ENCODE results near the gene ABHD11. TPM values are rescaled to one million over a fixed set of nuclear protein-coding genes. Genes with fewer than 3 reads are reported as not detected.

ABHD11 gene
- total and polyA plus RNA-seq, 11 donors, result 17.9 to 36.9 (median 25.0) TPM

DNA sequence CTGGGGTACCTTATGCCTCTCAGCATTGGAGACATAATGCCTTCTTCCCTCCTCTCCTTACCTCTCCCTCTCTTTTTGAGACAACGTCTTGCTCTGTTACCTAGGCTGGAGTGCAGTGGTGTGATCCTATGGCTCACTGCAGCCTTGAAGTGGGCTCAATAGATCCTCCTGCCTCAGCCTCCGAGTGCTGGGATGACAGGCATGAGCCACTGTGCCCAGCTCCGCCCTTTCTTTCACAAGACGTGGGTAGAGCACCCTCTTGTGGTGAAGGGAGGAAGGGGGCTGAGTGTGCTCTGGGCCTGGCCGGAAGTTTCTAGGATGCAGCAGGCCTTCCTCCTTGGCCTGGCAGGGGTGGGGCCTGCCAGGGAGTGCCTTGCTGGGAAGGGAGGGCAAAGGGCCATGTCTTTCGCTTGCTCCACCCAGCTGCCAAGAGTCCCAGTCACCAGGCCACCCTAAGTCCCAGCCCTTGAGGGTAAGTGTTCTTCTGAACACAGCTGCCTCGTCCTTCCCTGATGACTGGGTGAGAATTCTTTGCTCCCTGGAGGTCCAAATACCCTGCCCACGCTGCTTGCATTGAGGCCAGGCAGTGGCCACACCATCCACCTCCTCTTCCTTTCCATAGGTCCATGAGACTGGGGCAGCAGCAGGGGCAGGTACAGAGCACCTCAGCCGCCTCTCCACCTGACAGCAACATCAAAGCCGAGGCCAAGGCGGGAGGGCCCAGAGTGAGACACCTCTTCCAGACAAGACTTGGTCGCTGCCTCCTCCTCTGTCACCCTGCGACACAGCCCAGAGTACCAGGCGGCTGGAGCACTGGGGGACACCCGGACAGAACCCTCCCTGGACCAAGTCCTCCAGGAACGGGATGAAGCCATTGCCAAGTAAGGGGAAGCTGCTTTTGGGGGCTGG, 3.7 kb downstream of the ABHD11 start:
- Histone ChIP-seq H3K27me3 (no peaks in the 10 kb centered on the region), H3K4me3 (no peak overlapping the region), H3K9me3 (no peaks in the 10 kb centered on the region), H3K36me3 (peaks cover 0 to 23% (median 16%) of the 10 kb centered on the region in 9 donors), H3K4me1 (peaks cover 0 to 21% (median 13%) of the 10 kb centered on the region in 12 donors), H3K27ac (peak overlapping the region in 1 of 12 donors; percentile 40)
- WGBS, 4 donors, result 68 to 70% (median 69%) methylated on average over 14 to 16 of the region's 16 CpGs
- peak in 3 of 4 donors; percentile 16 to 38 (median 33) for ATAC-seq
- intact Hi-C loops (cut with DNase I), result loop anchor here in 3 of 10 donors (5.0 to 10.0 kb wide), 3 partner anchors 53 to 390 kb away; partner anchors contain the start of genes BUD23 (in 1 of the 3), DNAJC30 (in 1 of the 3) and VPS37D (in 1 of the 3)
- TF ChIP-seq POLR2A (IDR thresholded peaks at IDR 0.05), result peak in 1 of 2 donors; percentile 24
- TF ChIP-seq, protein P1, sequence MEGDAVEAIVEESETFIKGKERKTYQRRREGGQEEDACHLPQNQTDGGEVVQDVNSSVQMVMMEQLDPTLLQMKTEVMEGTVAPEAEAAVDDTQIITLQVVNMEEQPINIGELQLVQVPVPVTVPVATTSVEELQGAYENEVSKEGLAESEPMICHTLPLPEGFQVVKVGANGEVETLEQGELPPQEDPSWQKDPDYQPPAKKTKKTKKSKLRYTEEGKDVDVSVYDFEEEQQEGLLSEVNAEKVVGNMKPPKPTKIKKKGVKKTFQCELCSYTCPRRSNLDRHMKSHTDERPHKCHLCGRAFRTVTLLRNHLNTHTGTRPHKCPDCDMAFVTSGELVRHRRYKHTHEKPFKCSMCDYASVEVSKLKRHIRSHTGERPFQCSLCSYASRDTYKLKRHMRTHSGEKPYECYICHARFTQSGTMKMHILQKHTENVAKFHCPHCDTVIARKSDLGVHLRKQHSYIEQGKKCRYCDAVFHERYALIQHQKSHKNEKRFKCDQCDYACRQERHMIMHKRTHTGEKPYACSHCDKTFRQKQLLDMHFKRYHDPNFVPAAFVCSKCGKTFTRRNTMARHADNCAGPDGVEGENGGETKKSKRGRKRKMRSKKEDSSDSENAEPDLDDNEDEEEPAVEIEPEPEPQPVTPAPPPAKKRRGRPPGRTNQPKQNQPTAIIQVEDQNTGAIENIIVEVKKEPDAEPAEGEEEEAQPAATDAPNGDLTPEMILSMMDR (IDR thresholded peaks at IDR 0.05), result peak; percentile 43 to 77 (median 62)
- peak; percentile 47 to 85 (median 67) for DNase-seq

DNA sequence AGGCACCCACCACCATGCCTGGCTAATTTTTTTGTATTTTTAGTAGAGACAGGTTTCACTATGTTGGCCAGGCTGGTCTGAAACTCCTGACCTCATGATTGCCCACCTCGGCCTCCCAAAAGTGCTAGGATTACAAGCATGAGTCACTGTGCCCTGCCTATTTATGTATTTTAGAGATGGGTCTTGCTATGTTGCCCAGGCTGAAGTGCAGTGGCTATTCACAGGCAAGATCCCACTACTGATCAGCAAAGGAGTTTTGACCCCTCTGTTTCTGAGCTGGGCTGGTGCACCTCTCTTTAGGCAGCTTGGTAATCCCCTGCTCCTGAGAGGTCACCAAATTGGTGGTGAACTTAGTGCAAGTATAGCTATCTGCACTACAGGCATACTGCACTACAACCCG, 6.2 kb downstream of the ABHD11 start:
- DNase-seq (no peak), ATAC-seq (no peak)
- peaks cover 0 to 12% (median 0%) of the 10 kb centered on the region in 9 donors for H3K27me3 ChIP-seq
- peaks cover 0 to 21% (median 16%) of the 10 kb centered on the region in 9 donors for H3K36me3 ChIP-seq
- no peaks in the 10 kb centered on the region for H3K9me3 ChIP-seq
- intact Hi-C loops (cut with DNase I), result loop anchor here in 1 of 10 donors (10.0 kb wide), 1 partner anchor 388 kb away; no protein-coding TSS in a partner anchor
- WGBS, 4 donors, result 60 to 100% (median 70%) methylated on average over 2 of the region's 2 CpGs
- peaks cover 0 to 7% (median 1%) of the 10 kb centered on the region in 12 donors for H3K4me1 ChIP-seq
- H3K27ac ChIP-seq, result no peak overlapping the region
- no peak overlapping the region for H3K4me3 ChIP-seq
- TF ChIP-seq, protein P1 (IDR thresholded peaks at IDR 0.05), result no peak
- TF ChIP-seq POLR2A (IDR thresholded peaks at IDR 0.05), result no peak

DNA sequence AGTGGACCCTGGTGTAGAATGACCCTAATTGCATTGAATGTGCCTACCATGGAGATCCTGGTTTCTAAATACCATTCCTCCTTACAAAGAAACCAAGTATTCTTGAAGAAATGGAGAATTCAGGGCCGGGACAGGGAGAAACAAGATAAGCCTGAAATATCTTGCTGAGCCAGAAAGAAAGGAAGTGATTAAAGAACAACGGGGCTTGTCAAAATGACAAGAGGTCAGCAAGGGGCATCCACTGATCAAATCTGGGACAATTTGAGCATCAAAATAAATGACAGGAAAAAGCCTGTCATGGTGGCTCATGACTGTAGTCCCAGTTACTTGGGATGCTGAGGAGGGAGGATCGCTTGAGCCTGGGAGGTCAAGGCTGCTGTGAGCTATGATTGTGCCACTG, 8.1 kb downstream of the ABHD11 start:
- Histone ChIP-seq H3K27ac (no peak overlapping the region), H3K4me3 (no peak overlapping the region), H3K27me3 (peaks cover 0 to 17% (median 3%) of the 10 kb centered on the region in 9 donors), H3K36me3 (peaks cover 0 to 1% (median 0%) of the 10 kb centered on the region in 9 donors), H3K9me3 (no peaks in the 10 kb centered on the region), H3K4me1 (peaks cover 0 to 5% (median 0%) of the 10 kb centered on the region in 12 donors)
- no peak for ATAC-seq
- DNase-seq, result peak in 1 of 5 donors; percentile 5
- TF ChIP-seq, protein P1 (IDR thresholded peaks at IDR 0.05), result no peak
- TF ChIP-seq POLR2A (IDR thresholded peaks at IDR 0.05), result no peak
- intact Hi-C loops (cut with DNase I), result loop anchor here in 1 of 10 donors (10.0 kb wide), 1 partner anchor 386 kb away; no protein-coding TSS in a partner anchor
- WGBS, 4 donors, result 39 to 40% (median 40%) methylated on average over 3 of the region's 3 CpGs

DNA sequence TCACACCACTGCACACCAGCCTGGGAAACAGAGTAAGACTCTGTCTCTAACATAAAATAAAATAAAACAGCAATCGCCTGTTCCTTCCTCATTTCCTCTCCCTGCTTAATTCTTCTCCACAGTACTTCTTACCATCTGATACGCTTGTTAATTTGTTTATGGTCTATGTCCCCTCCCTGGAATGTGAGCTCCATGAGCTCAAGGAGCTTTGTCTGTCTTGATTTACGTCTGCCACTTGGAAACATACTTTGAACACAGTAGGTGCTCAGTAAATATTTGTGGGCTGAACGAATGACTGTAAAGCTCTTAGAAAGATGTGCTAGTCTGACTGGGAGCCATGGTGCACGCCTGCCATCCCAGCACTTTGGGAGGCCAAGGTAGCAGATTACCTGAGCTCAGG, 10.1 kb downstream of the ABHD11 start:
- 69 to 75% (median 70%) methylated on average over 5 of the region's 5 CpGs for WGBS, 4 donors
- Histone ChIP-seq H3K4me1 (no peaks in the 10 kb centered on the region), H3K27ac (no peak overlapping the region), H3K36me3 (no peaks in the 10 kb centered on the region), H3K9me3 (no peaks in the 10 kb centered on the region), H3K27me3 (peaks cover 0 to 17% (median 3%) of the 10 kb centered on the region in 9 donors), H3K4me3 (no peak overlapping the region)
- intact Hi-C loops (cut with DNase I), result loop anchor here in 2 of 10 donors (5.0 kb wide), 2 partner anchors 66 to 121 kb away; no protein-coding TSS in a partner anchor
- no peak for TF ChIP-seq POLR2A (IDR thresholded peaks at IDR 0.05)
- TF ChIP-seq, protein P1 (IDR thresholded peaks at IDR 0.05), result no peak
- ATAC-seq (no peak), DNase-seq (no peak)

All from heart left ventricle (tissue), 16 donors.